GM12878 (cell line): ENCODE measurements around the gene TIMP2. TPM values are rescaled to one million over a fixed set of nuclear protein-coding genes. Genes with fewer than 3 reads are reported as not detected.

ENCODE experiments used
- ATAC-seq: fragments of 200-7000 bp; cut with Tn5 transposase; 3 replicates; pipeline ENCODE4 v1.9.1; 2020; ENCODE audit warnings: mild to moderate bottlenecking, moderate library complexity
- BruUV-seq: library from RNA; stranded (reverse); fragments of 400-500 nt; replicated peaks from 2 replicates; lab custom pipeline; 2021; lab: Mats Ljungman, UMichigan
- CTCF ChIA-PET: fragments of 300-600 bp; sonication (Branson Sonifier 250); formaldehyde crosslinking; extraction: SDS; loops from one replicate; lab custom pipeline; 2021; ENCODE audit warnings: inconsistent platforms; lab: Yijun Ruan, JAX
- POLR2A ChIA-PET: fragments of 350-600 bp; formaldehyde crosslinking; extraction: SDS; loops from one replicate; lab custom pipeline; 2021; ENCODE audit warnings: inconsistent platforms; lab: Charles Lee
- RAD21 ChIA-PET: fragments of 300-600 bp; sonication (Branson Sonifier 250); formaldehyde crosslinking; loops from one replicate; lab custom pipeline; 2023; ENCODE audit warnings: antibody characterized with exemption; ENCODE audit not compliant: unreplicated experiment; lab: Charles Lee
- SMC1A ChIA-PET: fragments of 300-600 bp; sonication (Branson Sonifier 250); formaldehyde crosslinking; loops from one replicate; lab custom pipeline; 2023; ENCODE audit not compliant: unreplicated experiment, uncharacterized antibody; lab: Charles Lee
- DNase-seq: peaks from one replicate; pipeline ENCODE4 v3.0.0-alpha.2; 2011; ENCODE audit warnings: low read depth, low spot score
- FAIRE-seq: peaks from 3 replicates; lab custom pipeline; 2011; peaks lifted over from hg19 to GRCh38; lab: Jason Lieb, UNC
- H2AFZ ChIP-seq: 2 replicates; pipeline ENCODE4 v1.6.0; 2011; ENCODE audit warnings: low read depth, low read length, control low read depth; ENCODE audit not compliant: control insufficient read depth
- H3K27ac ChIP-seq: 2 replicates; pipeline ENCODE4 v1.5.1; 2011; ENCODE audit warnings: control low read depth; ENCODE audit not compliant: control insufficient read depth, insufficient read depth
- H3K27me3 ChIP-seq, 2 experiments: replicated peaks in 1 of 2; 2 replicates each; pipeline versions ENCODE4 v1.6.0 to v1.6.1; 2011; ENCODE audit warnings: low read length in 1 of 2; ENCODE audit not compliant: control insufficient read depth in 2 of 2, insufficient read depth in 2 of 2
- H3K36me3 ChIP-seq, 2 experiments: 2 replicates each; pipeline ENCODE4 v1.5.1; 2011; ENCODE audit warnings: low read length in 1 of 2; ENCODE audit not compliant: control insufficient read depth in 2 of 2, insufficient read depth in 2 of 2
- H3K4me1 ChIP-seq: 2 replicates; pipeline ENCODE4 v1.6.1; 2011; ENCODE audit warnings: mild to moderate bottlenecking, low read length, moderate library complexity, mixed read lengths; ENCODE audit not compliant: control insufficient read depth, insufficient read depth
- H3K4me2 ChIP-seq: 2 replicates; pipeline ENCODE4 v1.6.0; 2011; ENCODE audit warnings: control low read depth; ENCODE audit not compliant: control insufficient read depth, insufficient read depth
- H3K4me3 ChIP-seq: fragments of 200-600 bp; sonication (generic); 2 replicates; pipeline ENCODE4 v1.5.1; 2016
- H3K79me2 ChIP-seq: 2 replicates; pipeline ENCODE4 v1.6.0; 2011; ENCODE audit warnings: low read length; ENCODE audit not compliant: control insufficient read depth, insufficient read depth
- H3K9ac ChIP-seq: 2 replicates; pipeline ENCODE4 v1.8.0; 2011; ENCODE audit warnings: low read length, control low read depth, mixed read lengths; ENCODE audit not compliant: control insufficient read depth, insufficient read depth
- H3K9me3 ChIP-seq: replicated peaks from 3 replicates; pipeline ENCODE4 v1.5.1; 2011; ENCODE audit warnings: mild to moderate bottlenecking, low read length; ENCODE audit not compliant: control insufficient read depth, insufficient read depth
- H4K20me1 ChIP-seq: 2 replicates; pipeline ENCODE4 v1.6.0; 2011; ENCODE audit not compliant: control insufficient read depth, insufficient read depth
- ATF3 ChIP-seq: IDR thresholded peaks from 2 replicates; pipeline ENCODE4 v1.6.1; 2011; ENCODE audit warnings: low read depth, mild to moderate bottlenecking, low read length, moderate library complexity, borderline replicate concordance; ENCODE audit errors: extremely low read depth
- BCL3 ChIP-seq: IDR thresholded peaks from 2 replicates; pipeline ENCODE4 v1.6.1; 2011; ENCODE audit warnings: borderline replicate concordance, low read depth, mild to moderate bottlenecking, moderate library complexity, low read length; ENCODE audit not compliant: insufficient read depth, poor library complexity, severe bottlenecking
- CEBPB ChIP-seq, 2 experiments: fragments of 150-350 bp in 1 of 2; IDR thresholded peaks; 2 replicates each; pipeline ENCODE4 v1.6.1; 2012 to 2014; ENCODE audit warnings: low read depth in 2 of 2, low read length in 2 of 2, borderline replicate concordance in 1 of 2, inconsistent platforms in 1 of 2
- HSF1 ChIP-seq: fragments of 150-350 bp; IDR thresholded peaks from 2 replicates; pipeline ENCODE4 v1.6.1; 2014; ENCODE audit warnings: mild to moderate bottlenecking, low read depth, low read length
- JUNB ChIP-seq: IDR thresholded peaks from 2 replicates; pipeline ENCODE4 v1.6.1; 2016; ENCODE audit warnings: antibody characterized with exemption, mild to moderate bottlenecking
- MYC ChIP-seq: IDR thresholded peaks from 2 replicates; pipeline ENCODE4 v1.6.1; 2011; ENCODE audit warnings: mild to moderate bottlenecking, low read length, moderate library complexity, inconsistent platforms; ENCODE audit not compliant: insufficient read depth, insufficient replicate concordance, insufficient read length, severe bottlenecking
- NFXL1 ChIP-seq: fragments of 450-650 bp; IDR thresholded peaks from 2 replicates; pipeline ENCODE4 v1.6.1; 2017; ENCODE audit warnings: antibody characterized with exemption, mild to moderate bottlenecking, borderline replicate concordance
- PBX3 ChIP-seq: IDR thresholded peaks from 2 replicates; pipeline ENCODE4 v1.6.1; 2011; ENCODE audit warnings: mild to moderate bottlenecking, low read depth, low read length, moderate library complexity; ENCODE audit not compliant: insufficient replicate concordance
- RELB ChIP-seq: fragments of 450-650 bp; IDR thresholded peaks from 2 replicates; pipeline ENCODE4 v1.6.1; 2017; ENCODE audit warnings: low read depth, mild to moderate bottlenecking, moderate library complexity
- SUPT20H ChIP-seq: IDR thresholded peaks from 2 replicates; pipeline ENCODE4 v1.6.1; 2011; ENCODE audit warnings: low read depth, mild to moderate bottlenecking, low read length, moderate library complexity, borderline replicate concordance; ENCODE audit not compliant: control insufficient read depth
- TAF1 ChIP-seq: IDR thresholded peaks from 2 replicates; pipeline ENCODE4 v1.6.1; 2011; ENCODE audit warnings: mild to moderate bottlenecking, low read depth, low read length, borderline replicate concordance
- ZNF207 ChIP-seq: fragments of 450-650 bp; IDR thresholded peaks from 2 replicates; pipeline ENCODE4 v1.6.1; 2014; ENCODE audit warnings: antibody characterized with exemption, mild to moderate bottlenecking, borderline replicate concordance
- ZNF384 ChIP-seq: IDR thresholded peaks from 2 replicates; pipeline ENCODE4 v1.6.1; 2012; ENCODE audit warnings: low read depth, mild to moderate bottlenecking, low read length, improper control_type of control experiment, borderline replicate concordance
- WGBS: methylation state at CpG from one replicate; pipeline ENCODE4 v1.1.6; 2016; ENCODE audit warnings: low lambda C conversion rate; ENCODE audit not compliant: insufficient replicate concordance, insufficient coverage; ENCODE audit errors: missing lambda C conversion rate; 5-methylcytosine and 5-hydroxymethylcytosine counted together
- in situ Hi-C: fragments of 300-500 bp; cut with MboI; formaldehyde crosslinking; loops from 9 replicates; pipeline ENCODE4 v1.14.3; 2018; ENCODE audit warnings: mixed read lengths
- intact Hi-C: fragments of 100-400 bp; cut with micrococcal nuclease; formaldehyde crosslinking; loops from one replicate; pipeline ENCODE4 v1.14.2; 2022; ENCODE audit not compliant: unreplicated experiment
- polyA plus RNA-seq, 11 experiments: library from polyadenylated mRNA; depleted of rRNA in 4 of 11; unstranded in 6 of 11; stranded (reverse) in 5 of 11; fragments of >200 nt; fragmentation: Nextera tagmentation in 4 of 11; fragmentation: Illumina TruSeq in 1 of 11; extraction: Ambion mirVana in 4 of 11; extraction: Trizol in 1 of 11; gene quantifications; 1 replicate in 1 of 11; 2 replicates in 10 of 11; pipeline versions ENCODE4 v1.2.1 to v1.2.3, GENCODE V29; 2011 to 2016; ENCODE audit warnings: inconsistent platforms in 2 of 11, missing spikeins in 2 of 11, low read depth in 1 of 11
- total RNA-seq, 4 experiments: library from RNA; depleted of rRNA in 3 of 4; stranded (reverse); fragments of >200 nt in 3 of 4; fragmentation: Illumina TruSeq in 1 of 4; extraction: Trizol in 1 of 4; gene quantifications; 2 replicates each; pipeline versions ENCODE4 v1.2.1 to v1.2.3, GENCODE V29; 2013 to 2021

Gene TIMP2
- total and polyA plus RNA-seq, 10 of the 15 experiments (the other 5 are each of a cell fraction or from before 2014, with no cell fraction given) = 0.03 to 0.41 (median 0.04) TPM; not detected in 7

- no peak for TF ChIP-seq MYC
Measured at GRCh38 chr17:78922816-78923498, 2.2 kb downstream of the TIMP2 start (continued).

GRCh38 chr17:78921437-78921971, 3.7 kb downstream of the TIMP2 start:
- ATAC-seq = no peak
- CTCF ChIA-PET = no interaction called here
- Histone ChIP-seq H2AFZ (no peak overlapping the region), H3K36me3 (no peaks in the 10 kb centered on the region), H3K9me3 (no peaks in the 10 kb centered on the region), H4K20me1 (no peaks in the 10 kb centered on the region), H3K9ac (no peak overlapping the region), H3K4me3 (no peak overlapping the region), H3K4me2 (no peak overlapping the region), H3K79me2 (no peaks in the 10 kb centered on the region), H3K27ac (no peak overlapping the region), H3K27me3 (peaks cover 4 to 9% of the 10 kb centered on the region in 2 experiments; a peak in 3 of 4 replicates), H3K4me1 (peaks cover 2% of the 10 kb centered on the region; the same call in 1 of the 2 replicates)
- in situ Hi-C loops = no loop called here
- POLR2A ChIA-PET = no interaction called here
- BruUV-seq = no TSS peak
- SMC1A ChIA-PET = interaction anchor here (1.1 kb wide), 1 partner anchor 46 kb away, joined by 3 read pairs; no protein-coding TSS in a partner anchor
- 49% methylated on average over 8 of the region's 8 CpGs for WGBS
- intact Hi-C loops = no loop called here
- no peak for DNase-seq
- no peak for FAIRE-seq
- RAD21 ChIA-PET = interaction anchor here (0.6 kb wide), 1 partner anchor 48 kb away, joined by 3 read pairs; no protein-coding TSS in a partner anchor
- no peak for TF ChIP-seq RELB
- no peak for TF ChIP-seq JUNB
- no peak for TF ChIP-seq TAF1
- TF ChIP-seq ZNF207 = no peak
- no peak for TF ChIP-seq PBX3
- TF ChIP-seq NFXL1 = no peak
- no peak for TF ChIP-seq SUPT20H
- TF ChIP-seq CEBPB (IDR thresholded peaks at IDR 0.05; ENCODE audit: borderline replicate concordance in 1 of 2, low read depth in 2 of 2, low read length in 2 of 2) = no peak
- TF ChIP-seq ZNF384 = no peak
- no peak for TF ChIP-seq ATF3
- TF ChIP-seq BCL3 = no peak
- no peak for TF ChIP-seq HSF1
